Measurements from ENCODE around the gene SOWAHC.
"Not testable (repeated sequence)": the region's sequence is repeated elsewhere in the genome, so short reads cannot be mapped to it uniquely, and the experiment has no call there.

The SOWAHC gene, protein sequence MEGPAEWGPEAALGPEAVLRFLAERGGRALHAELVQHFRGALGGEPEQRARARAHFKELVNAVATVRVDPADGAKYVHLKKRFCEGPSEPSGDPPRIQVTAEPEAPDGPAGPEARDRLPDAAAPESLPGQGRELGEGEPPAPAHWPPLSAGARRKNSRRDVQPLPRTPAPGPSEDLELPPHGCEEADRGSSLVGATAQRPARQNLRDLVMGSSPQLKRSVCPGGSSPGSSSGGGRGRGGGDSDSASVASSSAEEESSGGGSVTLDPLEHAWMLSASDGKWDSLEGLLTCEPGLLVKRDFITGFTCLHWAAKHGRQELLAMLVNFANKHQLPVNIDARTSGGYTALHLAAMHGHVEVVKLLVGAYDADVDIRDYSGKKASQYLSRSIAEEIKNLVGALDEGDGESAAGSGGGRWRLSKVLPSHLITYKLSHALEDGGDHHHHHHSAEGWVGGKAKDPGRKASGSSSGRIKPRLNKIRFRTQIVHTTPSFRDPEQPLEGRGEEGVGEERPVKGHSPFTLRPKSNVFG

DNA sequence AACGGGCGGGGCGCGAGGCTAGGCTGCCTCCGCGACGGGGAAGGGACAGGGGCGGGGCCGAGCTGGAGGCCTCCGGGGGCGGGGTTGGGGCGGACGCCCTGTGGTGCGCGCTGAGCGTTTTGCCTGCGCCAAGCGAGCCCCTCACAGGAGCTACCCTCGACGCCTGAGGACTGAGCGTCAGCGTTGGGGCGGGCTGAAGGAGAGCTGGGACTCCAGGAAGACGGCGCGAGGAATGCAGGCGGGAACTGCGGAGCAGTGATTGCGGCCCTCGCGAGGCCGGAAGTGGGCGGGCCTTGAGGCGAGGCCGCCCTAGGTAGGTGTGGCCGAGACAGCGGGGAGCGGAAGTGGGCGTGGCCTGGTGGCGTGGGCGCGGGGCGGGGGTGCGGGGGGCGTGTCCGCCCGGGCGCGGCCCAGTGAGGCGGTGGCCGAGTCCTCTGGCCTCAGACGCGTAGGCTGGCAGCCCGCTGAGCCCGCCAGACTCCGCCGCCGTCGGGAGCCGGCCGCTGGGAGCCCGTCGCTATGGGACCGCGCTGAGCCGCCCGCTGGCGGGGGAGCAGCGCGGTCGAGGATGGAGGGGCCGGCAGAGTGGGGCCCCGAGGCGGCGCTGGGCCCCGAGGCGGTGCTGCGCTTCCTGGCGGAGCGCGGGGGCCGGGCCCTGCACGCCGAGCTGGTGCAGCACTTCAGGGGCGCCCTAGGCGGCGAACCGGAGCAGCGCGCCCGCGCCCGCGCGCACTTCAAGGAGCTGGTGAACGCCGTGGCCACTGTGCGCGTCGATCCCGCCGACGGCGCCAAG lies at the start of gene SOWAHC, which contains the start of gene SEPTIN10:
Gene SOWAHC (plus strand): TSS at position 443 of the 793 bp plus-strand sequence. CDS start 126 bp downstream, at position 569.
Gene SEPTIN10 (minus strand): TSS at position 45 of the 793 bp plus-strand sequence. CDS start 139 bp downstream, outside the sequence.
- DNase-seq: peak; percentile 100

DNA sequence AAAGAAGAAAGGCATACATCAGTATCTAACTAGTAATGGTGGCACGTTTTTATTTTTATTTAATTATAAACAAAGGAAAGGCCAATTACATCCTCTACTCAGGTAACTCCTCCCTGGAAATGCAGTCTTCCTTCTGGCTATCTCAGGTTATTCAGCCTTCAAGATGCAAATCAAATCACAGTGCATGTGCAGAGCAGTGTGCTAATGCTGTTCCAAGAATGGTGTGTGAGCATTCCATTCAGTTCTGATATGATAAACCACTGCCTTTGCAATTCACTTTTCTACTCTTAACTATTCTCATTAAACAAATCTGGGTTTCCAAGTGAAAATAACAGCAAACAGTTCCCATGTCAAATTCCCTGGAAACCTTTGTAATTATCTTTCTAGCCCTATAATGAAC lies 38.8 kb upstream of the SOWAHC start:
- no peak for DNase-seq

DNA sequence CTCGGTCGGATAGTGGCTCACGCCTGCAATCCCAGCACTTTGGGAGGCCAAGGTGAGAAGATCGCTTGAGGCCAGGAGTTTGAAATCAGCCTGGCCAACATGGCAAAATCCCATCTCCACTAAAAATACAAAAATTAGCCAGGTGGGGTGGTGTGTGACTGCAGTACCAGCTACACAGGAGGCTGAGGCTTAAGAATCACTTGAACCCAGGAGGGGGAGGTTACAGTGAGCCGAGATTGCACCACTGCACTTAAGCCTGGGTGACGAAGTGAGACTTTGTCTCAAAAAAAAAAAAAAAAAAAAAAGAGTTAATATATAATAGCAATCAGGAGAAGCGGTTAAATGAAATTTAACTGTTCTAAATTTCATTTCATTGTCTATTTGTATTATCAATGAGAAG lies 36.5 kb upstream of the SOWAHC start:
- not testable (repeated sequence) for DNase-seq

DNA sequence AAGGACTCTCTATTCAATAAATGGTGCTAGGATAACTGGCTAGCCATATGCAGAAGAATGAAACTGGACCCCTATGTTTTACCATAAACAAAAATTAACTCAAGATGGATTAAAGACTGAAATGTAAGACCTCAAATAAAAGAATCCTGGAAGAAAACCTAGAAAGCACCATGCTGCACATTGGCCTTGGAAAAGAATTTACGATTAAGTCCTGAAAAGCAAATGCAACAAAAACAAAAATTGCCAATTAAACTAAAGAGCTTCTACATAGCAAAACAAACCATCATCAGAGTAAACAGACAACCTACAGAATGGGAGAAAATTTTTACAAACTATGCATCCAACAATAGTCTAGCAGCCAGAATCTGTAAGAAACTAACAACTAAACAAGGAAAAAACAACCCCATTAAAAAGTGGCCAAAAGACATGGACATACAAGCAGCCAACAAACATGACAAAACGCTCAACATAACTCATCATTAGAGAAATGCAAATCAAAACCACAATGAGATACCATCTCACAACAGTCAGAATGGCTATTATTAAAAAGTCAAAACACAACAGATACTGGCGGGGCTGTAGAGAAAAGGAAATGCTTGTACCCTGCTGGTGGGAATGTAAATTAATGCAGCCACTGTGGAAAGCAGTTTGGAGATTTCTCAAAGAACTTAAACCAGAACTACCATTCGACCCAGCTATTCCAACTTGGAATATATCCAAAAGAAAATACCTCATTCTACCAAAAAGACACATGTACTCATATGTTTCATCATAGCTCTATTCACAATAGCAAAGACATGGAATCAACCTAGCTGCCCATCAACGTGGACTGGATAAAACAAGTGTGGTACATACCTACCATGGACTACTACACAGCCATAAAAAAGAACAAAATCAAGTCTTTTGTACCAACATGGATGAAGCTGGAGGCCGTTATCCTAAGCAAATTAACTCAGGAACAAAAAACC lies 31.0 kb upstream of the SOWAHC start:
- DNase-seq: no peak

DNA sequence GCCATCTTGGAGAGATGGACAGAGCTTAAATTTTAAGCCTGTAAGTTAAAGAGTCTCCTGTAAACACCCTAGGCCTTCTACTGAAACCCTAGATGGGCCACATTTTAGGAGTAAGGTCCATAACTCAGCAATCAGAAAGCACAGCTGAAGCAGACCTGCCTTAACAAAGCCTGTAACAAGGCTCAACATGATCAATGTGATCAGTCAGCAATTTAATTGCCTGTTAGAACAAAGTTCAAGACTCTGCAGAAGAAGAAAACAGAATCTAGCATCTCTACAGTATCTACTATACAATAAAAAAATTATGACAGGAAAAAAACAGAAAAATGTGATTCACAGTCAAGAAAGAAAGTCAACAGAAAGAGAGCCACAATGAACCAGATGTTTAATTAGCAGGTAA lies 27.5 kb upstream of the SOWAHC start:
- no peak for DNase-seq

DNA sequence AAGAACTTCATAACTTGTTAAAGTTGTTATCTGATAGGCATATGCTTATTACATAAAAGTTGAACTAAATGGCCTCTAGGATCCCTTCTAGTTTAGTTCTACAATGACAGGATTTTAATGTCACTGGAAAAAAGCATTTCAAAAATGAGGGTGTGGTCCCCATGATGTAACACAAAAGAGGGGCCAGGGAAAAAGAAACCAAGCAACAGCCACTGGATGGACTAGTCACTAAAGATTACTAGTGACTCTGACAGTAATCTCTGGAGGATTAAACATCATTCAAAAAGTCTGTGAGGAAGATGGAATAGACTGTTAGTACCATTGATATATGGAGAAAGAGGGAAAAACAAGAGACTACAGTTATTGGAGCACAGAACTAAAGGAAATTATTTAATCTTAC lies 23.0 kb upstream of the SOWAHC start:
- DNase-seq: no peak

DNA sequence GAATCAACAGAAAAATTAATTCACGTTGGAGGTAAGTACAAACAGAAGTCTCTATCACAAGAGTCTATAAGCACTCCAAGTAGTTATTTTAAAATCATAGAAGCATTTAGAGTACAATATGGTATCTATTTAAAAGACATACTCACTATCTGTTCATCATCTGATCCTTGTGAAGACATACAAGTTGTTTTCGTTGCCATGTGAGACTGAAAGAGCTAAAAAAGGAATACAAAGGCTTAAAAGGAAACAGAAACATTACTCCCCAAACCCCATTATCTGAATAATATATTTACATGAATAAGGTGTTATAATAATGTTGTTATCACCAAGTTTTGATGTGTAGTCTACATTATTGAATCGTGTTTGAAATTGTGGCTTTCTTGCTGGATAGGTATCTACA lies 21.3 kb upstream of the SOWAHC start:
- DNase-seq: no peak

DNA sequence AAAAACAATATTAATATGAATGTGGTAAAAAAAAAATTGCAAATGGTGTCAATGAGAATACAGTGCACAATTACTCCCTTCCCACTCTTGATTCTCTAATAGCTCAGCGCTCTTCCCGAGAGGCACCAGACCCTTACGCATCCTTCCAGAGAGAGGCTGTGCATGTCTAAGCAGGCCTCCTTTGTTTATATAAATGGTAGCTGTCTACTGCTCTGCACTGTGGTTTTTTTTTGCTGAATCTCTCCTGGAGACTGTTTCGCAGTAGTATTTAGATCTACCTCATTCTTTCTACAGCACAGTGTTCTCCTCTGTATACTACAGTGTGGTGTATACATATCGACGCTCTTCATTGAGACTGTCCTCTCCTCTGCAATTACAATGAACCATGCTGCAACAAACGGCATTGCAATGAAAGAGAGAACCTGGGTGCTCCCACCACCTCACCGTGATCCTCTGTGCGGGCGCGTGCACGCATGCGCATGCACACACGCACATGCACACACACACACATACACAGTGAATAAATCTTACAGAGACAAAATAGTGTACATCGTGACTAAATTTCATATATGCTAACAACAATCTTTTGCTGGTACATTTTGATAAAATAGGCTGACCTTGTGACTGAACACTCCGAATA lies 19.8 kb upstream of the SOWAHC start:
- DNase-seq: no peak

DNA sequence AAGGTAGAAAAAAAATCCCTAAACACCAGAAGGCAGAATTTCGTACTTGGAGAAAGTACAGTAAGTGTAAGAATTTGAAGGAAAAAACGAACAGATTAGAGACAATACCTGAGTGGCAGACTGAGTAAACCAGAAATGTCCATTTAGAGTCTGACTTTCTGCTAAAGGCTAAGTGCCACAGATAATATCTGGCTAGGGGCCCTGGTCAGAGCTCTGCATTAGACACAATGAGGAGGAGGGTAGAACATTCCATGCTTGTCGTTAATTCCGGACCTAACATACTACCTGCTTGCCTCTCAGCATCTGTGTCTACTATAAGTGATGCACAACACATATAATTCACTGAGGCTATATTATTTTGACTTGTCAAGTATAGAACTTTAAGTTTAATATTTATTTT lies 18.5 kb upstream of the SOWAHC start:
- DNase-seq: no peak

DNA sequence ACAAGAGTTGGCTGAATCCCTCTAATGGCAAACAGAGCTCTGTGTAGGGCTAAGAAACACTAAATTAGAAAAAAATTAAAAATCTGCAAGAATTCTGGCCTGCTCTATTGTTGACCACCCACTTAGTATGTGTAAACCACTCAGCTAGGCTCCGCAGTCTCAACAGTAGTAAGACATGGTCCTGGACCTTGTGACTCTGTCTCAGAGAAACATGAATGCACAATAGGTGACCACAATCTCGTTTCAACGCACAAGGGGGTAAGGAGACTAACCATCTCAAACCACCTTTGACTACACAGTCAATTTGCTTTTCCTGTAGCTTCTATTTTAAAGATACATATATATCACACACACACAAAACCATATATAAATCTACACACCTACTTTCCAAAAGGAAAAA lies 16.9 kb upstream of the SOWAHC start:
- DNase-seq: no peak

DNA sequence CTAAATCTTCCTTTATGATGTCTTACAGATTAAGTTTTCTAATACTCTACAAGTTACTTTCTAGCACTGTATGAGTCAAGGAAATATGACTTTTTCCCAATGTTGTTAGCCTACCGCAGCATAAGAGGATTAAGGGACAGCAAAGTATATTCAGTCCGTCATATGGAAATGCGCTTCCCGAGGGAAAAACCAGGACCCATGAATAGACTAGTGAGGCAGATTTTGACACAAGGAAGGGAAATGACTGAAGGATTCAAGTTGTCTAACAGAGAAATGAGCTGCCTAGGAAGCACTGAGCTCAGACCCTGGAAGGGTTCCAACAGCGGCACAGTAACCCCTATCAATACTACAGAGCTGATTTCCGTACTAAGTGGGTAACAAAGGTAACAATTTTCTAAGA lies 12.4 kb upstream of the SOWAHC start:
- no peak for DNase-seq

DNA sequence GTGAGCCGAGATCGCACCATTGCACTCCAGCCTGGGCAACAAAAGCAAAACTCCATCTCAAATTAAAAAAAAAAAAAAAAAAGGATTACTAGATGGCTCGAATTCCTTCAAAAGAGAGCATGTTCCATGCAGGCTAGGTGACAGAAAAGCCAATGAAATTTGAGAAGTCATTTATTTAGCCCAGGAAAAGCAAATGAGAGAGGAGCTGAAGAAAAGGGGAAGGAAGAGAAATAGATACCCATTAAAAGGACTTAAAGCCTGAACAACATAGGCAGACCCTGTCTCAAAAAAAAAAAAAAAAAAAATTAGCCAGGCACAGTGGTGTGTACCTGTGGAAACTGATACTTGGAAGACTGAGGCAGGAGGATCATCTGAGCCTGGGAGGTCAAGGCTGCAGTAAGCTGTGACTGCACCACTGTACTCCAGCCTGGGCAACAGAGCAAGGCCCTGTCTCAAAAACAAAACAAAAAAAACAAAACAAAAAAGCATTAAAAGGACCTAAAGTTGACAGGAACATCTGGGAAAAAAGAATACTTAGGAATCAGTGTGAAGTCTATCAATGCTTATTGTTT lies 11.5 kb upstream of the SOWAHC start:
- no peak for DNase-seq

DNA sequence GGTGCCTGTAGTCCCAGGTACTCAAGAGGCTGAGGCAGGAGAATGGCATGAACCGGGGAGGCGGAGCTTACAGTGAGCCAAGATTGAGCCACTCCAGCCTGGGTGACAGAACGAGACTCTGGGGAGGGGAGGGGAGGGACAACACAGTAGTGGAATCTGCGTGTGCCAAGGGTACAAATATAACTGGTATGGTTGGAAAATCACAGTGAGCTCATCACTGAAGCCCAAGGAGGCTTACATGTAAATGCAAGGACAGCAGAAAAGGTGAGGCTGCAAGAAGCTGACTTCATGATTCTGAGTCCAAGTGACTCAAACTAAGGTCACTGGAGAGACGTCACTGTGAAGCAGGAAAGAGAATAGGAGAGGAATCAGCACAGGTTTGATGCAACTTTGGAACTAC lies 9.6 kb upstream of the SOWAHC start:
- DNase-seq: peak; percentile 73

DNA sequence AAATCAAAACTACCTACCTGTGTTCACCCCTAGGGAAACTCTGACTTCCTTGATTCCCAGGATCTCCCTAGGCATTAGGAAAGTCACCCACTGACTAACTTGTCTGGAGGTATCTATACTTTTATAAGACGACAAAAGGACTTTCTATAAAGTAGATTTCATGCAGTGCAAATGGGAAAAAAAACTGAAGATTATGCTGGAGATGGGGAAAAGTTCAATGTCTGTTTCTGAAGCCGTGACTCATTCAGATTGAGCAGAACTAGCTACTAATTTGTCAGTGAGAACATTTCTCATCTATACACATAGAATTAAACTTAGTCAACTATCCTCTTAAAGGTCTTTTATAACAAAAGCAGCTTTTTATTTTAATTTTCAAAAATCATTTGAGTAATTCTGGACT lies 6.4 kb upstream of the SOWAHC start:
- DNase-seq: peak; percentile 52

DNA sequence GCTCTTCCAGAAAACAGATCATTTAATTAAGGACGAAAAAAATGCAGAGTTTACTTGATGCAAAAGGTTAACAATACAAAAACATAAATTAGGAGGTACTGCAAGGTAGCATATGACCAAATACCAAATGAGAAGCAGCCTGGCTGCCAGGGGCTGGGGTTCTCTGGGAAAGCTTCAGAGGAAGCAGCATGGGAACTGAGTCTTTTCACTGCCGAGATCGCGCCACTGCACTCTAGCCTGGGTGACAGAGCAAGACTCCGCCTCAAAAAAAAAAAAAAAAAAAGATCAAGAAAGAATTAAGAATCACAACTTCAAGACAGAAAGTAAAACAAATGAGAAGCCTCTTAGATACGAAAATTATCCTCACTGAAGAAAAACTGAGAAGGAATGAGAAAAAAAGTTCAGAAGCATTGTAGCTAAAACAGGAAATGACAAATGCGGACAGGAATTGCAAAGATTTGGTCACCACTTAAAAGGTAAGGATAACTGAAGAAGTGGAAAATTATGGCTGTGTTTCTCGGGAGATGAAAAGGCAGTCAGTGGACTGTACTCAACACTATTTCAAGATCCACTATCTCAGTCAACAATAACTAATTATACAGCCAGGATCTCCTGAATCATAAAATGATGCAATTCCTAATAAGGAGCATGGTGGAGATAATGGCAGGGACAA lies 4.7 kb upstream of the SOWAHC start:
- peak; percentile 61 for DNase-seq

DNA sequence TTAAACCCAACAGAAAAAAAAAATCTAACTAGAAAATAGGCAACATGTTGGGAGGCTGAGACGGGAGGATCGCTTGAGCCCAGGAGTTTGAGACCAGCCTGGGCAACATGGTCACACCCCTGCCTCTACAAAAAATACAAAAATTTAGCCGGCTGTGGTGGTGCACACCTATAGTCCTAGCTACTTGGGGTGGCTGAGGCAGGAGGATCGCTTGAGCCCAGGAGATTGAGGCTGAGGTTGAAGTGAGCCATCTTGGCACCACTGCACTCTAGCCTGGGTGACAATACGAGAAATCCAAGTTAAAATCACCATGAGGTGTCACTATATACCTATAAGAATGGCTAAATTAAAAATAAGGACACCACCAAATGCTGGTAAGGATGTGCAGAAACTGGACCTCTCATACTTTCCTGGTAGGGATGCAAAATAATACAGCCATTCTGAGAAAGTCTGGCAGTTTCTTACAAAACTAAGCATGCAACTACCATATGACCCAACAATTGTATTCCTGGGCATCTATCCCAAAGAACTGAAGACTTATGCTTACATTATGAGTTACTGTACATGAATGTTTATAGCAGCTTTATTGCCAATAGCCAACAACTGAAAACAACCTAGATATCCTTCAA lies 2.6 kb upstream of the SOWAHC start:
- DNase-seq: peak; percentile 72

DNA sequence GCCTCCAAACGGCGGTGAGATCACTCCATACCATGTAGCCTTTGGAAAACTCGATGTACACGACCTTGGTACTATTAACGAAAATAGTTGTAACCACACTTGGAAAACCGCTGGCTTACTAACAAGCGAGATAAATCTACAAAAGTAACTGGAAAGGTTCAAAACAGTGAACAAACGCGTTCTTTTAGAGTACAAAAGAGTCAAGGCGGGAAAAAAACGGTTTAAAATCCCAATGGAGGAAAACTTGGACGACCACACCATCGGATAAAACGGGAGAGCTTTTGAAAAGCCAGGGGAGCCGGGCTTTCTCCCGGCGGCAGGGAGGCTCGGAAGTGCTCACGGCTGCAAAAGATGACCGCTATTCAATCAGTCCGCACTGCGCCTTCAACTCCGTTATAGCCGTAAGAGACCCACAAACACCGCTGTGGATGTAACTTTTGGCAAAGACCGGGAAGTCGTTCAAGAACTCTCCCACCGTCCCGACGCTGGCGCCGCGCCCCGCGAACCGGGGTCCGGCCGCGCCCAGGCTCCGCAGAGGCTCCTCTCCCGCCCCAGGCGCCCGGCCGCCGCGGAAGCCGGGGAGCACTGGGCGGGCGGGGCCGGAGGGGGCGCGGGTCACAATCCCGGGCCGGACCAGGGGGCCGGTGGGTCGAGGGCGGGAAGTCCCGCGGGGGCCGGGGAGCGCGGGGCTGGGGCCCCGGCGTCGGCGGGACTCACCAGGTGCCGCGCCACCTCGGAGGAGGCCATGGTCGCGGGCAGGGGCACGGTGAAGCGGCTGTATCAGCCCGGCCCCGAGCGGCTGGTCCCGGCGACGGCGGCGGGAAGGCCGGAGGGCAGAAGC lies 863 bp upstream of the SOWAHC start:
- DNase-seq: peak; percentile 62

DNA sequence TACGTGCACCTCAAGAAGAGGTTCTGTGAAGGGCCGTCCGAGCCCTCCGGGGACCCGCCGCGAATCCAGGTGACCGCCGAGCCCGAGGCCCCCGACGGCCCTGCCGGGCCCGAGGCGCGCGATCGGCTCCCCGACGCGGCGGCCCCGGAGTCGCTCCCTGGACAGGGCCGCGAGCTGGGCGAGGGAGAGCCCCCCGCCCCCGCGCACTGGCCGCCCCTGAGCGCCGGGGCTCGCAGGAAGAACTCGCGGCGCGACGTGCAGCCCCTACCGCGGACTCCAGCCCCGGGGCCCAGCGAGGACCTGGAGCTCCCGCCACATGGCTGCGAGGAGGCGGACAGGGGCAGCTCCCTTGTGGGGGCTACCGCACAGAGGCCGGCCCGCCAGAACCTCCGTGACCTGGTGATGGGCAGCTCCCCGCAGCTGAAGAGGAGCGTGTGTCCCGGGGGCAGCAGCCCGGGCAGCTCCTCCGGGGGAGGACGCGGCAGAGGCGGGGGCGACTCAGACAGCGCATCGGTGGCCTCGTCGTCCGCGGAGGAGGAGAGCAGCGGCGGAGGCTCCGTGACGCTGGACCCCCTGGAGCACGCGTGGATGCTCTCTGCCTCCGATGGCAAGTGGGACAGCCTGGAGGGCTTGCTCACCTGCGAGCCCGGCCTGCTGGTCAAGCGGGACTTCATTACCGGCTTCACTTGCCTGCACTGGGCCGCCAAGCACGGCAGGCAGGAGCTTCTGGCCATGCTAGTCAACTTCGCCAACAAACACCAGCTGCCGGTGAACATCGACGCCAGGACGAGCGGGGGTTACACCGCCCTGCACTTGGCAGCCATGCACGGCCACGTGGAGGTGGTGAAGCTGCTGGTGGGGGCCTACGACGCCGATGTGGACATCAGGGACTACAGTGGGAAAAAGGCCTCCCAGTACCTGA lies 812 bp downstream of the SOWAHC start:
- DNase-seq: no peak
